GM12875 (cell line): ENCODE measurements around the gene SIGLEC5.
"Not testable (repeated sequence)": the region's sequence is repeated elsewhere in the genome, so short reads cannot be mapped to it uniquely, and the experiment has no call there.

Source experiments
- H3K4me3 ChIP-seq: one replicate; pipeline ENCODE4 v1.5.1; 2011; ENCODE audit warnings: low read depth, low read length, control low read depth
- TF ChIP-seq, protein P1 (sequence below): IDR thresholded peaks from 2 replicates; pipeline ENCODE4 v1.5.1; 2011; ENCODE audit warnings: low read depth, mild to moderate bottlenecking, control low read depth, inconsistent platforms, low read length, moderate library complexity, borderline replicate concordance; ENCODE audit not compliant: insufficient read depth

SIGLEC5 gene

DNA sequence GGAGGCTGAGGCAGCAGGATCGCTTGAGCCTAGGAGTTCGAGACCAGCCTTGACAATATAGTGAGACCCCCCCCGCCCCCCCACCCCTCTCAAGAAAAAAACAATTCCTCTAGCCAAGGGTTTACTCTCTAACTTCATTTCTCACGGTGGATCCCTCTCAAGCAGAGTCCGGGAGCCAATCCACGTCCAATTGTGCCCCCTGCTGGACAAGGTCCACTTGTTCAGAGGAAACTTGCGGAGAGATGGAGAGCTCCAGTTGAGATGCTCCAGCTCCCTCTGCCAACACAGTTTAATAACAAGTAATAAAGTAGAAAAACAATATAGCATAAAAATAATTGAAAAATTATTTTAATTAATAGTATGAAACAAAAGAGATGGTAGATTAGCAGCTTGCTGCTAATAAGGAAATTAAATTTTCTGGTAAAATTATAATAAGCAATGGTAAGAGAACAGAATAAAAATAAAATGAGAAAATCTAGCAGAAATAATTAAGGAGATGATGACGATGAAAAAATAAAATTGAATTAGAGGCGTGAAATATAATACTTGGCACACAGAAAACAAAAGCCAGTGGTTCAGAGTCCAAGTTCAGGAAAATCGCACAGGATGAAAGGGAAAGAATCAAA lies 30.9 kb upstream of the SIGLEC5 start:
- no peak overlapping the region for H3K4me3 ChIP-seq
- TF ChIP-seq, protein P1, sequence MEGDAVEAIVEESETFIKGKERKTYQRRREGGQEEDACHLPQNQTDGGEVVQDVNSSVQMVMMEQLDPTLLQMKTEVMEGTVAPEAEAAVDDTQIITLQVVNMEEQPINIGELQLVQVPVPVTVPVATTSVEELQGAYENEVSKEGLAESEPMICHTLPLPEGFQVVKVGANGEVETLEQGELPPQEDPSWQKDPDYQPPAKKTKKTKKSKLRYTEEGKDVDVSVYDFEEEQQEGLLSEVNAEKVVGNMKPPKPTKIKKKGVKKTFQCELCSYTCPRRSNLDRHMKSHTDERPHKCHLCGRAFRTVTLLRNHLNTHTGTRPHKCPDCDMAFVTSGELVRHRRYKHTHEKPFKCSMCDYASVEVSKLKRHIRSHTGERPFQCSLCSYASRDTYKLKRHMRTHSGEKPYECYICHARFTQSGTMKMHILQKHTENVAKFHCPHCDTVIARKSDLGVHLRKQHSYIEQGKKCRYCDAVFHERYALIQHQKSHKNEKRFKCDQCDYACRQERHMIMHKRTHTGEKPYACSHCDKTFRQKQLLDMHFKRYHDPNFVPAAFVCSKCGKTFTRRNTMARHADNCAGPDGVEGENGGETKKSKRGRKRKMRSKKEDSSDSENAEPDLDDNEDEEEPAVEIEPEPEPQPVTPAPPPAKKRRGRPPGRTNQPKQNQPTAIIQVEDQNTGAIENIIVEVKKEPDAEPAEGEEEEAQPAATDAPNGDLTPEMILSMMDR = peak; percentile 54

DNA sequence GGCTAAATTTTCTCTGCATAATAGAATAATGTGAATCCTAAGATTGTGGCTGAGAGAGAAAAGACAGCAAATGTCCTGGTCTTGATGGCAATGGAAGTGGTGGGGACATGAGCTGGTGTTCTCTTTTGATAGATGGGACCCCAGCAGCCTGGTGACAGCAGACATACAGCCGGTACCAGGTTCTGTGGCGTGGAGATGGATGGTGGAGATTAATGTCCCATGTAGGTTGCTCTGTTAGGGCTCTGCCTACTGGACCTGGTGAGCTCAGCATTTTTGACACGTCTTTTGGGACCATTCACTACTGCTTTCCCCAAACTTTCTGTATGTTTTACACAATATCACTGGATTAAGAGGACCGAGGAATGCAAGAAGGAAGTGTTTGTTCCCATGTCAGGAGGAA lies 24.6 kb upstream of the SIGLEC5 start:
- no peak overlapping the region for H3K4me3 ChIP-seq
- TF ChIP-seq, protein P1 = no peak

DNA sequence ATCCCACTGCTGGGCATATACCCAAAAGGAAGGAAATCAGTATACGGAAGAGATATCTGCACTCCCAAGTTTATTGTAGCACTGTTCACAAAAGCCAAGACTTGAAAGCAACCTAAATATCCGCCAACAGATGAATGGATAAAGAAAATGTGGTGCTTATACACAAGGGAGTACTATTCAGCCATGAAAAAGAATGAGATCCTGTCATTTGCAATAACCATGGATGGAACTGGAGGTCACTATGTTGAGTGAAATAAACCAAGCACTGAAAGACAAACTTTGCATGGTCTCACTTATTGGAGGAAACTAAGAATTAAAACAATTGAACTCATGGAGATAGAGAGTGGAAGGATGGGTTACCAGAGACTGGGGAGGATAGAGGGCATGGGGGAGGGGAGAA lies 23.0 kb upstream of the SIGLEC5 start:
- TF ChIP-seq, protein P1 = no peak
- no peak overlapping the region for H3K4me3 ChIP-seq

DNA sequence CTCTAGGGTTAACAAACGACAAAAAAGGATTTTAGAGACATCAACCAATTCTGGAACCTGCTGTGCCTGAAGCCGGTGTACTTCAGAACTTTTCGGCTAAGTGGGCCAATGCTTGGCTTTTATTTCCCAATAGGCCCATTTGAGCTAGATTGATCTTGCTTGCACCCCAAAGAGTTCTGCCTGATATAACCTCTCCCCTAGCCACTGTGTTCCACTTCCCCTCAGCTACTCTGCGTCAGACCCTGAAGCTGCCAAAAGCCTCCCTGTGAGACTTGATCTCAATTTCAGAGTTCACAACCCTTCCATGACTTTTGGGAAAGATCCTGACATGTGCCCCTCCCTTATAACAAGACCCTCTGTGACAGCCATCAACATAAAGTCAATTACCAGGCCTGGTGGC lies 22.1 kb upstream of the SIGLEC5 start:
- TF ChIP-seq, protein P1 = no peak
- H3K4me3 ChIP-seq = no peak overlapping the region

DNA sequence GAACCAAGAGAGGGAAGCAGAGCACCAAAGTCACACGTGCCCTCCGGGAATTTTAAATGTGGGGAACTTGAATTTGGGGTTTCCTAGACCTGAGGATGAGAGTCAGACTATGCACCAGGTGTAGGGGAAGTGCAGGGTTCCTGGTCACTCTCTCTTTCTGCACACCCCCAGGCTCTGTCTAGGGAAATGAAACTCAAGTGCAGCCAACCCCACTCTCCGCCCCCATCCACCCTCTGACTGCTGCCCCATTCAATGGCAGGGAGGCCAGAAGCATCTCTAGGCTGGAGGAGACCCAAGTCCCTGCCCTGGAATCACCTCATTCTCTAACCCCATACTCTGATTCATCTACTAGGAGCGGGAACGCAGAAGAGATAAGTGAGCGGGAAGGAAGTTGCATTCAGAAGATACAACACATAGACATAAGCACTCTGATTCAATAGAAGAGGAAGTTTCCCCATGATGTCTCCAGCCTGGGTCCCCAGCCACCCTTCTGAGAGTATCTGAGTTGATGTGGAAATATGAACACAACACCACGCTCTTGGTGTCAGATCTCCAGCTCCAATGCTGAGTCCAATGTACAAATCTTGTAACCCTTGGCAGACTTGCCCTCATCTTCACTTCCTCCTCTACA lies 21.1 kb upstream of the SIGLEC5 start:
- TF ChIP-seq, protein P1 = no peak
- no peak overlapping the region for H3K4me3 ChIP-seq

DNA sequence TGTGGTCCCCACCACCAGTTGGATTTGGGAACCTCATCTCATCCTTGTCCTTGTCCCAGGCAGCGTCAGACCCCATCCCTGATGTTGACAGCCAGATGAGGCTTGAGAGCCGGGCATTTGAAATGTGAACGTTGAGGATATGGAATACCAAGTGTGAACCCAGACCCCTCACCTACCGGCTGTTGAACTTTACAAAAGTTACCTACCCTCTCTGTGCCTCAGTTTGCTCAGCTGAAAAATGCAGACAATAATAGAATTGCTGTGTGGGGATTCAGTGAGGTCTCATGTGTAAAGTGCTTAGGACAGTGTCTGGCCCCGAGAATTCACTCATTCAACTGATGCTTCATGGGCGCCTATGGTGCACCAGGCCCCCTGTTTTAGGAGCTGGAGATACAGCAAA lies 17.1 kb upstream of the SIGLEC5 start:
- H3K4me3 ChIP-seq = no peak overlapping the region
- TF ChIP-seq, protein P1 = no peak

DNA sequence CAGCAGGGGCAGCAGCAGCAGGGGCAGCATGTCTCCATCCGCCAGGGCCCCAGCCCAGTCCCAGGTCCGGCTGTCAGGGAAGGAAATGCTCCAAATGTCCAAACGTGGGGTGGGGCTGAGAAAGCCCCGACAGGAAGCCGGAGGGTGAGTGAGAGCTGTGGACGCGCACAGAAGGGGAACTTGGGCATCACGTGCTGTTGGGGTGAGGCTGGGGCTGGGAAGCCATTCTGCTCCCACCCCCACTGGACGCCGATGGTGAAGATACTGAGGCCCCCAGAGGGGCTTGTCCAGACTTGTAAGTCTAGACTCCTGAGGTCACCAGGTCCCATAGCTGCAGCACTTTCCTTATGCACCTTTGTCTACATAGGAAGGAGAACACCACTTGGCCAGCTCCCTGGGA lies 16.5 kb upstream of the SIGLEC5 start, which contains the start of gene SIGLEC14:
SIGLEC14 (minus strand) TSS at position 96 of the 400 bp plus-strand sequence; CDS start at position 30, 66 bp downstream.
- H3K4me3 ChIP-seq = not testable (repeated sequence)
